Breast epithelium (tissue), 3 donors: ENCODE results near the gene NACC2.

ENCODE experiments used
- CTCF ChIP-seq, 3 donors: fragments of 450-650 bp; IDR thresholded peaks; one replicate each; pipeline ENCODE4 v1.5.1; 2016 to 2017; ENCODE audit warnings: antibody characterized with exemption in 3 of 3, mild to moderate bottlenecking in 3 of 3, moderate library complexity in 3 of 3
- POLR2A ChIP-seq: fragments of 450-650 bp; IDR thresholded peaks from one replicate; pipeline ENCODE4 v1.6.1; 2016; ENCODE audit warnings: antibody characterized with exemption, mild to moderate bottlenecking, moderate library complexity

- TF ChIP-seq CTCF (IDR thresholded peaks at IDR 0.05) (no peak), POLR2A (no peak)
Measured at GRCh38 chr9:135980926-135981630, 114.0 kb downstream of the NACC2 start.
